GM13977 (cell line): ENCODE data around the gene GADD45GIP1.
A peak's percentile ranks its signal among the peaks of the same experiment; 100 is the strongest.

Experiments
- DNase-seq: peaks from one replicate; pipeline ENCODE4 v3.0.0; 2012; ENCODE audit warnings: low spot score
- CTCF ChIP-seq: IDR thresholded peaks from 2 replicates; pipeline ENCODE4 v1.5.1; 2012; ENCODE audit warnings: mild to moderate bottlenecking, control low read depth; ENCODE audit not compliant: insufficient read depth; ENCODE audit errors: extremely low read depth, missing control alignments
- in situ Hi-C: fragments of 300-500 bp; cut with MboI; formaldehyde crosslinking; loops from one replicate; pipeline ENCODE4 v1.12.0; 2022; ENCODE audit warnings: low sequenced_read_pairs, low pct_unique_long_range_greater_than_20kb, mixed read lengths, inconsistent platforms; ENCODE audit not compliant: unreplicated experiment

GADD45GIP1 gene

GRCh38 chr19:12933287-12934072 lies 23.5 kb downstream of the GADD45GIP1 start, which contains the start of gene FARSA:
FARSA (minus strand) TSS chr19:12933711; CDS start chr19:12933696, 15 bp downstream.
- in situ Hi-C loops = no loop called here
- DNase-seq = peak; percentile 94
- no peak for TF ChIP-seq CTCF

- no peak for DNase-seq
- no peak for TF ChIP-seq CTCF
- in situ Hi-C loops = no loop called here
Measured at GRCh38 chr19:12932392-12933286, 24.4 kb downstream of the GADD45GIP1 start.

GRCh38 chr19:12930002-12930645 lies 26.9 kb downstream of the GADD45GIP1 start:
- no peak for TF ChIP-seq CTCF
- in situ Hi-C loops = no loop called here
- no peak for DNase-seq

GRCh38 chr19:12924621-12925310 lies 32.3 kb downstream of the GADD45GIP1 start:
- no peak for TF ChIP-seq CTCF
- in situ Hi-C loops = no loop called here
- DNase-seq = no peak

- DNase-seq = no peak
- TF ChIP-seq CTCF = no peak
- in situ Hi-C loops = no loop called here
Measured at GRCh38 chr19:12922959-12923358, 34.1 kb downstream of the GADD45GIP1 start.

GRCh38 chr19:12921047-12921446 lies 36.0 kb downstream of the GADD45GIP1 start:
- in situ Hi-C loops = no loop called here
- no peak for TF ChIP-seq CTCF
- DNase-seq = no peak
